Hepatocyte (in vitro differentiated cells): Measurements from ENCODE around the gene MRNIP. TPM values are rescaled to one million over a fixed set of nuclear protein-coding genes. Genes with fewer than 3 reads are reported as not detected.

Source experiments
- DNase-seq: peaks from one replicate; pipeline ENCODE4 v3.0.0-alpha.2; 2016; ENCODE audit warnings: low spot score
- H2AFZ ChIP-seq: fragments of 200-600 bp; sonication (generic); 2 replicates; pipeline ENCODE4 v1.6.0; 2016; ENCODE audit warnings: antibody characterized with exemption, mild to moderate bottlenecking
- H3K27ac ChIP-seq: fragments of 200-600 bp; sonication (generic); 2 replicates; pipeline ENCODE4 v1.5.1; 2016; ENCODE audit warnings: mild to moderate bottlenecking
- H3K27me3 ChIP-seq: fragments of 200-600 bp; sonication (generic); 2 replicates; pipeline ENCODE4 v1.6.1; 2016
- H3K36me3 ChIP-seq: fragments of 200-600 bp; sonication (generic); replicated peaks from 2 replicates; pipeline ENCODE4 v1.5.1; 2016; ENCODE audit warnings: low read depth; ENCODE audit not compliant: insufficient read depth
- H3K4me1 ChIP-seq: fragments of 200-600 bp; sonication (generic); 2 replicates; pipeline ENCODE4 v1.5.1; 2016; ENCODE audit warnings: mild to moderate bottlenecking, moderate library complexity; ENCODE audit not compliant: insufficient read depth
- H3K4me2 ChIP-seq: fragments of 200-600 bp; sonication (generic); 2 replicates; pipeline ENCODE4 v1.6.0; 2016
- H3K4me3 ChIP-seq: fragments of 200-600 bp; sonication (generic); 2 replicates; pipeline ENCODE4 v1.5.1; 2016; ENCODE audit warnings: mild to moderate bottlenecking
- H3K79me2 ChIP-seq: fragments of 200-600 bp; sonication (generic); 2 replicates; pipeline ENCODE4 v1.6.0; 2017; ENCODE audit warnings: mild to moderate bottlenecking
- H3K9me2 ChIP-seq: fragments of 200-600 bp; sonication (generic); replicated peaks from 2 replicates; pipeline ENCODE4 v1.6.0; 2017; ENCODE audit warnings: mild to moderate bottlenecking; ENCODE audit not compliant: insufficient read depth
- H3K9me3 ChIP-seq: fragments of 200-600 bp; sonication (generic); 2 replicates; pipeline ENCODE4 v1.5.1; 2016; ENCODE audit warnings: low read depth, mild to moderate bottlenecking
- H4K20me1 ChIP-seq: fragments of 200-600 bp; sonication (generic); 2 replicates; pipeline ENCODE4 v1.6.0; 2016; ENCODE audit warnings: mild to moderate bottlenecking; ENCODE audit not compliant: insufficient read depth, poor library complexity, severe bottlenecking
- EZH2 ChIP-seq: fragments of 200-600 bp; sonication (generic); IDR thresholded peaks from 2 replicates; pipeline ENCODE4 v1.6.1; 2016; ENCODE audit warnings: antibody characterized with exemption, mild to moderate bottlenecking, borderline replicate concordance
- EZH2phosphoT487 ChIP-seq: fragments of 200-600 bp; sonication (generic); IDR thresholded peaks from one replicate; pipeline ENCODE4 v1.6.1; 2018; ENCODE audit warnings: antibody characterized with exemption, mild to moderate bottlenecking, low read depth, moderate library complexity; ENCODE audit not compliant: unreplicated experiment, severe bottlenecking
- WGBS: methylation state at CpG from one replicate; pipeline ENCODE4 v1.1.6; 2016; ENCODE audit warnings: low lambda C conversion rate; ENCODE audit errors: missing lambda C conversion rate; 5-methylcytosine and 5-hydroxymethylcytosine counted together
- polyA plus RNA-seq: library from polyadenylated mRNA; unstranded; fragments of >200 nt; fragmentation: Nextera tagmentation; extraction: Ambion mirVana; gene quantifications from 2 replicates; pipeline ENCODE4 v1.2.1, GENCODE V29; 2016
- total RNA-seq: library from RNA; depleted of rRNA; stranded (reverse); fragments of >200 nt; gene quantifications from 2 replicates; pipeline ENCODE4 v1.2.3, GENCODE V29; 2014
- TF ChIP-seq, protein P1 (sequence below): fragments of 200-600 bp; sonication (generic); IDR thresholded peaks from 2 replicates; pipeline ENCODE4 v1.5.1; 2016; ENCODE audit warnings: antibody characterized with exemption, mild to moderate bottlenecking; ENCODE audit not compliant: poor library complexity

MRNIP gene
- total and polyA plus RNA-seq, 2 experiments from 2014 or later = 21.2 to 28.5 TPM

GRCh38 chr5:179820127-179820482 lies 38.5 kb downstream of the MRNIP start:
- Histone ChIP-seq H3K4me2 (peak overlapping the region; percentile 95), H3K27ac (peak overlapping the region; percentile 99), H2AFZ (peak overlapping the region; percentile 63), H3K36me3 (no peaks in the 10 kb centered on the region), H3K79me2 (peaks cover 48% of the 10 kb centered on the region), H4K20me1 (peaks cover 39% of the 10 kb centered on the region), H3K9me3 (no peaks in the 10 kb centered on the region), H3K9me2 (no peaks in the 10 kb centered on the region), H3K4me1 (peaks cover 58% of the 10 kb centered on the region), H3K4me3 (peak overlapping the region; percentile 37), H3K27me3 (no peaks in the 10 kb centered on the region)
- TF ChIP-seq EZH2phosphoT487 (no peak), EZH2 (no peak)
- TF ChIP-seq, protein P1, sequence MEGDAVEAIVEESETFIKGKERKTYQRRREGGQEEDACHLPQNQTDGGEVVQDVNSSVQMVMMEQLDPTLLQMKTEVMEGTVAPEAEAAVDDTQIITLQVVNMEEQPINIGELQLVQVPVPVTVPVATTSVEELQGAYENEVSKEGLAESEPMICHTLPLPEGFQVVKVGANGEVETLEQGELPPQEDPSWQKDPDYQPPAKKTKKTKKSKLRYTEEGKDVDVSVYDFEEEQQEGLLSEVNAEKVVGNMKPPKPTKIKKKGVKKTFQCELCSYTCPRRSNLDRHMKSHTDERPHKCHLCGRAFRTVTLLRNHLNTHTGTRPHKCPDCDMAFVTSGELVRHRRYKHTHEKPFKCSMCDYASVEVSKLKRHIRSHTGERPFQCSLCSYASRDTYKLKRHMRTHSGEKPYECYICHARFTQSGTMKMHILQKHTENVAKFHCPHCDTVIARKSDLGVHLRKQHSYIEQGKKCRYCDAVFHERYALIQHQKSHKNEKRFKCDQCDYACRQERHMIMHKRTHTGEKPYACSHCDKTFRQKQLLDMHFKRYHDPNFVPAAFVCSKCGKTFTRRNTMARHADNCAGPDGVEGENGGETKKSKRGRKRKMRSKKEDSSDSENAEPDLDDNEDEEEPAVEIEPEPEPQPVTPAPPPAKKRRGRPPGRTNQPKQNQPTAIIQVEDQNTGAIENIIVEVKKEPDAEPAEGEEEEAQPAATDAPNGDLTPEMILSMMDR = no peak
- WGBS = 84% methylated on average over 12 of the region's 12 CpGs
- DNase-seq = no peak

DNA sequence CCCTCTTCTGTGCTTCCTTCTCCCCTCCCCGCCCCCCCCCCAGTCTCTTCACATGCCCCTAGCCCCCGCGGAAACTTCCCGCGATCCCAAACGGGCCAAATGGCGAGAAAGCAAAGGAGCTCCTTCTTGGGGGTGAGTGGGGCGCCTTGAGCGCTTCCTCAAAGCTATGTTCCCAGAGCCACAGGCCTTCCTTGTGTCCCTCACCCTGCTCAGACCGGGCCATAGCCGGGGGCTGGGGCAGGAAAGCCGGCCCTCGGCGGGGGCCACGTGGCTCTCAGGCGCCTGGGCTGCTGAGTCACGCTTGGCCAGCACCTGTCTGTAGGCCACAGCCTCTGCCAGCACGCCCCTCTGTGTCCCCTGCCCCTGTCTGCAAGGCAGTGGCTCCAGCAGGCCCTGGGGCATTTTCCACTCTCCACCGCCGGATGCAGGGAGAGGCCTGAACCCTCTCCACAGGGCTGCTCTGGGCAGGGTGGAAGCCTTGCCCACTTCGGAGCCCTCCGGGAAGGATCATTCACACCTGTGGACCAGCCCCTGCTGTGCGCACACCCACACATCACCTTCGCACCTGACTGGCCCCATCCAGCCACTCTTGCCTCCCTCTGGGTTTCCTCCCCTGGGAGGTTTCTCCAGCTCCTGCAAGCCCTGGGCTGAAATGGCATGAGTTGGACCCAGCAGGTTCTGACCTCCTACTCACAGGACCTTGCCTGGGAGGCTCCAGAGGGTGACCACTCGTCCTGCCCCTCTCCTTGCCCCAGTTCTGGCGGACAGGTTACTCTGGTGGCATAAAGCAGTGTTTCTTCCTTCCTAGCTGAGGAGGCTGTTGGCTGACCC lies 39.1 kb downstream of the MRNIP start:
- TF ChIP-seq, protein P1 = no peak
- no peak for TF ChIP-seq EZH2
- no peak for TF ChIP-seq EZH2phosphoT487
- no peak overlapping the region for H2AFZ ChIP-seq
- H4K20me1 ChIP-seq = peaks cover 34% of the 10 kb centered on the region
- peaks cover 52% of the 10 kb centered on the region for H3K4me1 ChIP-seq
- H3K4me3 ChIP-seq = no peak overlapping the region
- no peaks in the 10 kb centered on the region for H3K9me3 ChIP-seq
- H3K9me2 ChIP-seq = no peaks in the 10 kb centered on the region
- H3K27ac ChIP-seq = peak overlapping the region; percentile 99
- WGBS = 50% methylated on average over 22 of the region's 26 CpGs
- DNase-seq = peak; percentile 88
- H3K4me2 ChIP-seq = peak overlapping the region; percentile 95
- H3K79me2 ChIP-seq = peaks cover 44% of the 10 kb centered on the region
- no peaks in the 10 kb centered on the region for H3K36me3 ChIP-seq
- no peaks in the 10 kb centered on the region for H3K27me3 ChIP-seq

GRCh38 chr5:179818746-179819295 lies 39.8 kb downstream of the MRNIP start:
- H3K36me3 ChIP-seq = no peaks in the 10 kb centered on the region
- H3K4me2 ChIP-seq = peak overlapping the region; percentile 95
- H3K27ac ChIP-seq = peak overlapping the region; percentile 99
- H3K79me2 ChIP-seq = peaks cover 38% of the 10 kb centered on the region
- 3% methylated on average over 14 of the region's 35 CpGs for WGBS
- peaks cover 27% of the 10 kb centered on the region for H4K20me1 ChIP-seq
- H2AFZ ChIP-seq = no peak overlapping the region
- no peaks in the 10 kb centered on the region for H3K9me3 ChIP-seq
- H3K27me3 ChIP-seq = no peaks in the 10 kb centered on the region
- TF ChIP-seq EZH2phosphoT487 = no peak
- TF ChIP-seq, protein P1 = no peak
- no peak for TF ChIP-seq EZH2
- H3K9me2 ChIP-seq = no peaks in the 10 kb centered on the region
- H3K4me1 ChIP-seq = peaks cover 45% of the 10 kb centered on the region
- peak; percentile 98 for DNase-seq
- no peak overlapping the region for H3K4me3 ChIP-seq
